Activated T-cell treated with anti-CD3 and anti-CD28 coated beads for 1 hour (primary cell): ENCODE measurements around the gene CADM1.

Source experiments
- DNase-seq: peaks from one replicate; pipeline ENCODE4 v3.0.0-alpha.2; 2020; ENCODE audit warnings: low read depth

The CADM1 gene

GRCh38 chr11:115279813-115280761 lies 224.1 kb downstream of the CADM1 start:
- DNase-seq = no peak

GRCh38 chr11:115276799-115277198 lies 227.4 kb downstream of the CADM1 start:
- DNase-seq = no peak

- DNase-seq = no peak
Observed at GRCh38 chr11:115276191-115276590, 228.0 kb downstream of the CADM1 start.

- no peak for DNase-seq
Observed at GRCh38 chr11:115275045-115275444, 229.2 kb downstream of the CADM1 start.

- no peak for DNase-seq
Observed at GRCh38 chr11:115272925-115273324, 231.3 kb downstream of the CADM1 start.

- no peak for DNase-seq
Observed at GRCh38 chr11:115271643-115272042, 232.6 kb downstream of the CADM1 start.

GRCh38 chr11:115269191-115269950 lies 234.8 kb downstream of the CADM1 start:
- no peak for DNase-seq

- no peak for DNase-seq
Observed at GRCh38 chr11:115267871-115268270, 236.3 kb downstream of the CADM1 start.

GRCh38 chr11:115267238-115267781 lies 236.9 kb downstream of the CADM1 start:
- DNase-seq = no peak

GRCh38 chr11:115266066-115266639 lies 238.1 kb downstream of the CADM1 start:
- no peak for DNase-seq

- DNase-seq = no peak
Observed at GRCh38 chr11:115263799-115264656, 240.2 kb downstream of the CADM1 start.

- DNase-seq = no peak
Observed at GRCh38 chr11:115258216-115258615, 246.0 kb downstream of the CADM1 start.

GRCh38 chr11:115257678-115258077 lies 246.5 kb downstream of the CADM1 start:
- no peak for DNase-seq

- DNase-seq = no peak
Observed at GRCh38 chr11:115257270-115257669, 246.9 kb downstream of the CADM1 start.

- DNase-seq = no peak
Observed at GRCh38 chr11:115256397-115257197, 247.6 kb downstream of the CADM1 start.

- DNase-seq = no peak
Observed at GRCh38 chr11:115255006-115255762, 249.0 kb downstream of the CADM1 start.

- no peak for DNase-seq
Observed at GRCh38 chr11:115251126-115251525, 253.1 kb downstream of the CADM1 start.

GRCh38 chr11:115249061-115249578 lies 255.1 kb downstream of the CADM1 start:
- no peak for DNase-seq

- DNase-seq = no peak
Observed at GRCh38 chr11:115247953-115248352, 256.3 kb downstream of the CADM1 start.

- DNase-seq = no peak
Observed at GRCh38 chr11:115247361-115247760, 256.9 kb downstream of the CADM1 start.
